ENCODE measurements around the gene SORCS2.
A peak's percentile ranks its signal among the peaks of the same experiment; 100 is the strongest.

Gene SORCS2

DNA sequence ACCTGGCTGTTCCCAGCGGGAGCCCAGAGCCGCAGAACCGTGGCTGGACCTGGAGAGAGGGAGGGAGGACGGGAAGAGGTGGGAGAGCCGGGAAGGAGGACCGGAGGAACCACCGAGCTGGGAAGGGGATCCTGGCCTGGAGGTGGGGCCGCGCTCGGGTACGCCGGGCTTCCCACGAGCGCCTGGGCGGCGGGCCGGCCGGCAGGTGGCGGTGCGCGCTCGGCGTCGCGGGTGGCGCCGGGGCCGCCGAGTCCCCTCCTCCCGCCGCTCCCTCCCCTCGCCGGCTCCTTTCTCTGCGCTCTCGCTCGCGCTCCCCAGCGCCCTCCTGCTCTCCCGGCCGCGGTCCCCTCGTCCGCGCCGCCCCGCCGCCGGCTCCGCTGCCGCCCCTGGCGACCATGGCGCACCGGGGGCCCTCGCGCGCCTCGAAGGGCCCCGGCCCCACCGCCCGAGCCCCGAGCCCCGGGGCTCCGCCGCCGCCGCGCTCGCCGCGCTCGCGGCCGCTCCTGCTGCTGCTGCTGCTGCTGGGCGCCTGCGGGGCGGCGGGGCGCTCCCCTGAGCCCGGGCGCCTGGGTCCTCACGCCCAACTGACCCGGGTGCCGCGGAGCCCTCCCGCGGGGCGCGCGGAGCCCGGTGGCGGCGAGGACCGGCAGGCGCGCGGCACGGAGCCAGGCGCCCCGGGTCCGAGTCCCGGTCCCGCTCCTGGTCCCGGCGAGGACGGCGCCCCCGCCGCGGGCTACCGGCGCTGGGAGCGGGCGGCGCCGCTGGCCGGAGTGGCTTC is at the start of gene SORCS2:
SORCS2 (plus strand) TSS at position 287 of the 778 bp plus-strand sequence.
- in situ Hi-C loops (cut with HindIII; ENCODE audit: low pct_unique_long_range_greater_than_20kb, low sequenced_read_pairs) = no loop called here
- peak; percentile 55 to 59 for DNase-seq (ENCODE audit: low read depth in 1 of 2, low spot score in 1 of 2)
- TF ChIP-seq JUND (IDR thresholded peaks at IDR 0.05; ENCODE audit: low read depth) = no peak

DNA sequence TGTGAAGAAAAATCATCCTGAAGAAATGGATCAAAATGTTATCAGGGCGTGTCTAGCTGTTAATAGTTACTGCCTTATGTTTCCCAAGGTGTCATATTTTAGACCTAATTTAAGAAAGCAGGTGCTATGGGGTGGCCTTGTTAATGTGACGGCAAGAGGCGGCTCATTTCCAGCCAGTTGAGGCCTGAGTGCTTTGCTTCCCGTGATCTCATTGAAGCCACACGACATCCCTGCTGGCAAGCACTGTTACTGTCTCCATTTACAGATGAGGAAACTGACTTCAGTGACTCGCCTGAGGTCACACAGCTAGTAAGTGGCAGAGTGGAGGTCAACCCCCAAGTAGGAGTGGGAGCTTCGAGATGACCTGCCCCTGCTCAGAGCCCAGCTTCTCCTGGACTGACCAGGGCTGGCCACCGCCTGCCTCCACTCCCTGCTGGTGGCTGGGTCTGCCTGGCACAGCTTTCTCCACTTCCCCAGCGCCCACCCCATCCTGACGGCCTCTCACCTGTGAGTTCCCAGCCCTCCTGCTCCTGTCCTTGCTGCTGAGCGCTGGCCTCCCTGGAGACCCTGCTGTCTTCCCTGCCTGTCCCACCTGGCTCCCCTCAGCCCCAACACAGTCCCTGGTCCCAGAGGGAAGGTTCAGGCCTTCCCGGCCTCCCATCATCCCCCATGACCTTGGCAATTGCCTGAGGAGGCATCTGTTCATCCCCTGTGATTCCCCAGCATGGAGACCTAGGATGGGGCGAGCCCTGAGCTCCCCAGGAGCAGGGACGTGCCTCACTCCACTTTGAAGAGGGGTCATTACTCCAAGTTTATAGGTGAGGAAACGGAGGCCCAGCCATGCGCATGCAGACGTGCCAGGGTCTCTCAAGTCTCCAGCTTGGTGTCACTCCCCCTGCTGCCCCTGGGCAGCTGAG is 47.7 kb upstream of the SORCS2 start:
- DNase-seq (ENCODE audit: low read depth in 1 of 2, low spot score in 1 of 2) = no peak
- no peak for TF ChIP-seq JUND (IDR thresholded peaks at IDR 0.05; ENCODE audit: low read depth)
- in situ Hi-C loops (cut with HindIII; ENCODE audit: low pct_unique_long_range_greater_than_20kb, low sequenced_read_pairs) = no loop called here

DNA sequence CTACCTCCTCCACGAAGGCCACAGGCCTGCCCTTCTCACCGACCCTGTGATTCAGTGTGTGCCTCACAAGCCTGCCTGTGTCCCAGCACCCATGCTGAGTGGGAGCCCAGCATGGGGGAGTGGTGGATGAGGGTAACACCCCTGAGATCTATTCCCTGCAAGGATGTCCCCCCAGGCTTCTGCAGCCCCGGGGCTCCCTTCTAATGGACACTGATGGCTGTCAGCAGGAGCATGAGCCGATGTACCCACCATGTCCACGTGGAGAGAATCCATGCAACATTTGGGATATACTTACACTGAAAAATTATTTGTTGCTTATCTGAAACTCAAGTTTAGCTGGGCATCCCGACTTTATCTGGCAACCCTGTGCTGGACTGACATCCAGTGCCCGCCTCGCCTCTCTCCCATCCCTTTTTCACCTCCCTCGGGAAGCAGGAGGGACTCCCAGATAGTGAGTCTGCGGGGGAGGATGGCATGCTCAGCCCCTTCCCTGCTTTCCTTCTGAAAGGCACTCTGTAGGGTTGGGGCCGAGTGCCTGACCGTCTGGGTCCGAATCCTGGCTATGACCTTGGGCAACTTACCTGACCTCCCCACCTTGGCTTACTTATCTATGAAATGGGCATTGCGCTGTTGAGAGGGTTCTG is 46.9 kb upstream of the SORCS2 start:
- in situ Hi-C loops (cut with HindIII; ENCODE audit: low pct_unique_long_range_greater_than_20kb, low sequenced_read_pairs) = no loop called here
- TF ChIP-seq JUND (IDR thresholded peaks at IDR 0.05; ENCODE audit: low read depth) = no peak
- no peak for DNase-seq (ENCODE audit: low read depth in 1 of 2, low spot score in 1 of 2)

DNA sequence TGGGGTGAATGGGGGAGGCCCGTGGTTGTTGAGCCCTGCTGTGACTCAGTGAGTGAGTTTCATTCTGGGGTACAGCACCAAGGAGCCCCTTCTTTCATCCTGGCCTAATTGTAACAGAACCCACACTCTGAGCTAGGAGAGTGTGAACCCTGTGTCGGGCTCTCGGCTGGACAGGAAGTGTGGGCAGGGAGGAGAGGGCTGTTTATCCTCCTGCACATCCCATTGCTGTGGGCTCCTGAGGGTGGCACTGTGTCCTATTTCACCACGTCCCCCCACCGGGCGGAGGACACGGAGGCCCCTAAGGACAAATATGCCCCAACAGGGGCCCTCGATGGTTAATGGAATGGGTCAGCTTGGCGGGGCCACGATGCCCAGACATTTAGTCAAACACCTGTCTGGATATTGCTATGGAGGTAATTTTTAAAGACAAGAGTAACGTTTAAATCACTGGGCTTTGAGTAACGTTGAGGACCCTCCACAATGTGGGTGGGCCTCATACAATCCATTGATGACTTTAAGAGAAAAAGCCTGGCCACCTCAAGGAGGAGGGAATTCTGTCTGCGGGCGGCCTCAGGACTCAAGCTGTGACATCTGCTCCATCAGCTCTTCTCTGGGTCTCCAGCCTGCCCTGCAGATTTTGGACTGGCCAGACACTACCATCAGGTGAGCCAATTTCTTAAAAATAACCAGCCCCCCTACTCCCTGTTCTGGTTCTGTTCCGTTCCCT is 46.1 kb upstream of the SORCS2 start:
- no peak for DNase-seq (ENCODE audit: low read depth in 1 of 2, low spot score in 1 of 2)
- no peak for TF ChIP-seq JUND (IDR thresholded peaks at IDR 0.05; ENCODE audit: low read depth)
- in situ Hi-C loops (cut with HindIII; ENCODE audit: low pct_unique_long_range_greater_than_20kb, low sequenced_read_pairs) = no loop called here

DNA sequence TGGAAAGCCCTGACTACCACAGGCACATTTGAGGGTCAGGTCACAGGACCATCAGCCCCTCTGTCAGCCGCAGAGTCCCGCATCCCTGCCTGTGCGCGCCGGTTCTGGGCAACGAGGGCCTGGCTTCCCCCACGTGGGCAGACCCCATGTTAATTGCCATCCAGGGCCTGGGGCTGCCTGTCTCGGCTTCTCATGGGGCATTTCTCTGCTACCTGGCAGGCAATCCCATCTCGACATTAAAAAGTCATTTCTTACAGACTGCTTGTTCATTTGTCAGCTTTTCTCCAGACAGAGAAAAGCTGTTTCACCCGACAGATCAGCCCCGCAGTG is 45.6 kb upstream of the SORCS2 start:
- no peak for DNase-seq (ENCODE audit: low read depth in 1 of 2, low spot score in 1 of 2)
- in situ Hi-C loops (cut with HindIII; ENCODE audit: low pct_unique_long_range_greater_than_20kb, low sequenced_read_pairs) = no loop called here
- TF ChIP-seq JUND (IDR thresholded peaks at IDR 0.05; ENCODE audit: low read depth) = no peak

DNA sequence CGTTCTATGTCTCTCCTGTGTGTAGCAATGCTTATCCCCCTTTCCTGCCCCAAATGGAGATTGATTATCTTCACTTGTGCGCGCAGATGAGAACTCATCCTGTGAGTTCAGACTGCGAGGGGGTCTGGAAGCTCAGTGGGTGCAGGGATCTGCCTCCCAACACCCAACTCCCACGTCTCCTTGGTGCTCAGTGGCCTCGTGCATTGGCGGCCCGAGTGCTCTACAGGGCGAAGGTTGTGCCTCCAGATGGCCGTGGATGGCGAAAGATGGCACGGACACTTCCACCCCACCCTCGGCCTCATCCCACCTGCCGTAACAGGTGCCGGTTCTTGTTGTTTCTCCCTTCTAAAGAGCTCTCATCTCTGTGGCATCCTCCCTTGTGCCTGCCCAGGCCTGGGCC is 45.1 kb upstream of the SORCS2 start:
- no peak for DNase-seq (ENCODE audit: low read depth in 1 of 2, low spot score in 1 of 2)
- in situ Hi-C loops (cut with HindIII; ENCODE audit: low pct_unique_long_range_greater_than_20kb, low sequenced_read_pairs) = no loop called here
- no peak for TF ChIP-seq JUND (IDR thresholded peaks at IDR 0.05; ENCODE audit: low read depth)

DNA sequence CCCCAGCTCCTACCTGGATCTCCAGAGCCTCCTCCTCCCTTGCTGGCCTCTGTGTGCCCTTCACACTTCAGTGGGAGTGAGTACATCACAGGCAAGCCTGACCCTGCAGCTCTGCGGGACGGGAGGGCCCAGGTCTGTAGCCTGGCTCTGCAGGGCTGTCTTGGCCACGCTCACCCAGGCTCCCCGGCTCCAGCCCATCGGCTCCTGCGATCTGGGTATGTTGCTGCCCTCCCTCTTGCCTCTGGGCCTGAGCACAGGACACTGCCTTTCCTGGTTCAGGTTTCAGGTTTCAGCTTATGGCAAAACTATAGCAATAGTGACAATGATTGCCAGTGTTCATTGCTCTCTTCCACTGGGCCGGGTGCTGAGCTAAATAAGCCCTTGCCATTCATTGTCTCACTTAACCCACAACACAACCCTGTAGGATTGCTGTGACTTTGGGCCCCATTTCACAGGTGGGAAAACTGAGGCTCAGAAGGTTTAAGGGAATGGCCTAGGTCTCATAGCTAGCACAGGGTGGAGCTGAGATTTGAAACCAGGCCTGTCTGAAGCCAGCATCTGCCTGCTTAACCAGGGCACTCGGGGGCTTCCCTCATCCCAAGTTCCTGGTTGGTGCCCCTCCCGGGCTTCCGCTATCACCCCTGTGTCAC is 44.6 kb upstream of the SORCS2 start:
- TF ChIP-seq JUND (IDR thresholded peaks at IDR 0.05; ENCODE audit: low read depth) = no peak
- in situ Hi-C loops (cut with HindIII; ENCODE audit: low pct_unique_long_range_greater_than_20kb, low sequenced_read_pairs) = no loop called here

DNA sequence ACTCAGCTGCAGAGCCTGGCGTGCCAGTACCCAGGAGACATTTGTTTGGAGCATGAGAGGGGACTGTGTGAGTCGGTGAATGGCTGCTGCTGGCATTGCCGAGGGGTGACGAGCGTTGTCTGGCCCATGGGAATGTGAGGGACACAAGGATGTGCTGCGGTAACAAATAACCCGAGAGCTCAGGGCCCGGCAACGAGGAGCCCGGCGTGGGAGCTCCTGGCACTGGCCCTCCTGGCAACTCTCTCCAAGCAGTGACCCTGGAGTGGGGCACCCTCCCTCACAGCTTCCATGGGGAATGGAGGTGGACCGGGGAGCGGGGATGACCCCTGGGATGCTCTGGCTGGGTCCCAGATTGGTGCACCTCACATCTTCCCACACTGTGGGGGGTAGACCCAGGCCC is 44.0 kb upstream of the SORCS2 start:
- no peak for TF ChIP-seq JUND (IDR thresholded peaks at IDR 0.05; ENCODE audit: low read depth)
- no peak for DNase-seq (ENCODE audit: low read depth in 1 of 2, low spot score in 1 of 2)
- in situ Hi-C loops (cut with HindIII; ENCODE audit: low pct_unique_long_range_greater_than_20kb, low sequenced_read_pairs) = no loop called here

More for the DNA sequence above, 44.6 kb upstream of the SORCS2 start:
- peak; percentile 39 to 68 for DNase-seq (ENCODE audit: low read depth in 1 of 2, low spot score in 1 of 2)

DNA sequence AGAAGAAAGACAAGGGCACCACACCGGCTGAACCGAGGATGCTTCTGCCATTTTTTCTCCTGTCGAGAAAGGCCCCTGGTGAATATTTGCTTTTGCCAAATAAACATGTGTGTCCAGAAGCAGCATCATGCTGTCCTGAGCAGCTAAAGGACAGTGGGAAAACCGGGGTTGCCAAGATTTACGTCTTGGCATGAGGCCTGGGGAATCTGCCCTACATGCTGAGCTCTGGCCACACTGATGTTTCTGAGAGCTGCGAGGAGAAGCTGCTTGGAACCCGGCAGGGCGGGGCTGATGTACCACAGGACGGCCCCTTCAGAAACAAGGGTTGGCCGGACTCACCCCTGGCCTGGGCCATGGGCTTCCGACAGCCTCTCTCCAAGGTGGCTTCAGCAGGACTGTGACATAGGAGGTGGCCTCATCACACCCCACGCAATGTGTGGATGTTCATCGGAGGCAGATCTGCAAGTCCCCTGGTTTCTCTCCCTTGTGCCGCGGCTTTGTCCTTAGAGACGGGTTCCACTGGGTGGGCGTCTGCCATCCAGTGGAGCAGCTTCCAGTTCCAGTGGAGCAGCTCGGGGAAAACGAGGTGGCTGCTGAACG is 42.2 kb upstream of the SORCS2 start:
- in situ Hi-C loops (cut with HindIII; ENCODE audit: low pct_unique_long_range_greater_than_20kb, low sequenced_read_pairs) = no loop called here
- no peak for TF ChIP-seq JUND (IDR thresholded peaks at IDR 0.05; ENCODE audit: low read depth)
- no peak for DNase-seq (ENCODE audit: low read depth in 1 of 2, low spot score in 1 of 2)

DNA sequence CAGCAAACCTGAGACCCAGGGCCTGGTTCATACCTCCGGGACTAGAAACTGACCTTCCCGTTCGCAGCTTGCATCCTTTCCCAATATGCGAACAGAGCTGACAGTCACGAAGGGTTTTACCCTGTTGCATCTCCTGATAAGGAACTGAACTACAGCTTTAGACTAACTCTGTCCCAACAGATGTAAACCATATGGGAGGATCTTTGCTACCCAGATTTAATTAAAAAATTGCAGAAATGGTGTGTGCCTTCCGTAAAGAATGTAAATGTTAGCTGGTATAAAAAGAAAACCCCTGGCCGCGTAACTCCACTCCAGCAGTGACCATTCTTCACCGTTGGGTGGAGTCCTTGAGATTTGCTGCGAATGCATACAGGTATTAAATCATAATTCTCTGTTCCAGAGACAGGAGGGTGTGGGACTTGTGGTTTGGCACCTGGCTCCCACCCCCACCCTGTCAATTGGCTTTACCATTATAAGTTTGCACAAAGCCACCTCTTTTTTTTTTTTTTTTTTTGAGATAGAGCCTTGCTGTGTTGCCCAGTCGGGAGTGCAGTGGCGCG is 40.6 kb upstream of the SORCS2 start:
- in situ Hi-C loops (cut with HindIII; ENCODE audit: low pct_unique_long_range_greater_than_20kb, low sequenced_read_pairs) = no loop called here
- no peak for DNase-seq (ENCODE audit: low read depth in 1 of 2, low spot score in 1 of 2)
- no peak for TF ChIP-seq JUND (IDR thresholded peaks at IDR 0.05; ENCODE audit: low read depth)

DNA sequence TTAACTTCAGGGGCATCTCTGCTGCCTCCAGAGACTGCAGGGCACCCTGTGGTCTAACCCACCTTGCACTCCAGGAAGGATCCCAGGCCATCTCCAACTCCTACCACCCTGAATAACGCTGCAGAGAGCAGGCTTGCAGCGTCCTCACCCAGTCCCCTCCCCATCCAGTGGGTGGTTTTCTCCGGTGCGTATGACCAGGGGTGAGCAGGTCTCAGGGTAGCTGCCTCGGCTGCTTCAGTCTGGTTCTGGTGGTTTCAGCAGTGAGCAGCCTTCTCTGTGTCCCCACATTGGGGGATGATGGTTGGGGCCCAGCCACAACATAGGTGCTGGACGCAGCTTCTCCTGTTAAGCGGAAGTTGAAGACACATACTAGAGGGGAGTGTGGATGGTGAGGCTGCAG is 38.6 kb upstream of the SORCS2 start:
- TF ChIP-seq JUND (IDR thresholded peaks at IDR 0.05; ENCODE audit: low read depth) = no peak
- DNase-seq (ENCODE audit: low read depth in 1 of 2, low spot score in 1 of 2) = no peak
- in situ Hi-C loops (cut with HindIII; ENCODE audit: low pct_unique_long_range_greater_than_20kb, low sequenced_read_pairs) = no loop called here

Data from T47D (cell line).